MV-4-11 (cell line): ENCODE measurements around the gene BIRC3.
A peak's percentile ranks its signal among the peaks of the same experiment; 100 is the strongest.

Experiments used
- DNase-seq: peaks from one replicate; lab custom pipeline; 2025; lab: John Stamatoyannopoulos, UW

The BIRC3 gene

DNA sequence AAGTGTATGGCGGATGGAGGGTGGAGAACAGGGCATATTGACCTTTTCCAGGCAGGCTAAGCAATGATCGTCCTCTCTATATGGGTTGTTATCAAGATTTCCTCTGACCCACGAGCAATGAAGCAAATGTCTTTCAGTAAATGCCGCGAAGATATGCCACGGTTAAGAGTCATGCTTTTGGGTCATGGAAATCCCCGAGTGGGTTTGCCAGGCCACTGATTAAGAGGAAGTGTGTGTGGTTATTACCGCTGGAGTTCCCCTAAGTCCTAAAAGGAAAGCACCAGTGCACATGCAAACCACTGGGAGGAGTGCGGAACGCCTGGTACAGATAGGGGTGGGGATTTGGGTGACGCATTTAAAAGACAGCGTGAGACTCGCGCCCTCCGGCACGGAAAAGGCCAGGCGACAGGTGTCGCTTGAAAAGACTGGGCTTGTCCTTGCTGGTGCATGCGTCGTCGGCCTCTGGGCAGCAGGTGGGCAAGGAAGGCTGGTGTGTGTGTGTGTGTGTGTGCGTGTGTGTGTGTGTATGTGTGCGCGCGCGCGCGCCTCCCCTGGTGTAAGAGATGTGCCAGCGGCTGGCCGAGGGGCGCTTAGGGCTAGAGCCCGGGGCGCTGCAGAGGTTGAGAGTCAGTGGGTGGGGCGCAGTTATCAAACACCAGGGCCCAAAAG, at the start of gene BIRC3:
BIRC3 (plus strand) TSS at position 386 of the 669 bp plus-strand sequence. CDS start 7,026 bp downstream, outside the sequence.
- DNase-seq, result peak; percentile 92

DNA sequence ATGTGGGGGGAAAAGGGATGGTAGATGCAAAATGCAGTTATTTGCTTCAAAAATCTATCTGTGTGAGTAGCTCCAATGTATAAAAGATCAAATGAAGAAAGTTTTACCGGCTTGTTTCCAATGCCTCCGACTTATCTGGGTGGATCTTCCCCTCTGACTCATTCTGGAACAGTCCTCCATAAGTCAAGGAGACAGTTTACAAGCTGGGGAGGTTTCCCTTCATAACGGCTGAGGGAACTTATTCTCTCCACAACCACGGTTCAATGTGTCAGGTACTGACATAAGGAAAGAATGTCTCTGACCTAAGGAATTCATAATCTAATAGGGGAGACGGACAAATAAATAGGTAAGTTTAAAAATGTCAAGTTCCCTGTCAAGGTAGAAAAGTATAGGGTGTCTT, 49.7 kb upstream of the BIRC3 start:
- no peak for DNase-seq

DNA sequence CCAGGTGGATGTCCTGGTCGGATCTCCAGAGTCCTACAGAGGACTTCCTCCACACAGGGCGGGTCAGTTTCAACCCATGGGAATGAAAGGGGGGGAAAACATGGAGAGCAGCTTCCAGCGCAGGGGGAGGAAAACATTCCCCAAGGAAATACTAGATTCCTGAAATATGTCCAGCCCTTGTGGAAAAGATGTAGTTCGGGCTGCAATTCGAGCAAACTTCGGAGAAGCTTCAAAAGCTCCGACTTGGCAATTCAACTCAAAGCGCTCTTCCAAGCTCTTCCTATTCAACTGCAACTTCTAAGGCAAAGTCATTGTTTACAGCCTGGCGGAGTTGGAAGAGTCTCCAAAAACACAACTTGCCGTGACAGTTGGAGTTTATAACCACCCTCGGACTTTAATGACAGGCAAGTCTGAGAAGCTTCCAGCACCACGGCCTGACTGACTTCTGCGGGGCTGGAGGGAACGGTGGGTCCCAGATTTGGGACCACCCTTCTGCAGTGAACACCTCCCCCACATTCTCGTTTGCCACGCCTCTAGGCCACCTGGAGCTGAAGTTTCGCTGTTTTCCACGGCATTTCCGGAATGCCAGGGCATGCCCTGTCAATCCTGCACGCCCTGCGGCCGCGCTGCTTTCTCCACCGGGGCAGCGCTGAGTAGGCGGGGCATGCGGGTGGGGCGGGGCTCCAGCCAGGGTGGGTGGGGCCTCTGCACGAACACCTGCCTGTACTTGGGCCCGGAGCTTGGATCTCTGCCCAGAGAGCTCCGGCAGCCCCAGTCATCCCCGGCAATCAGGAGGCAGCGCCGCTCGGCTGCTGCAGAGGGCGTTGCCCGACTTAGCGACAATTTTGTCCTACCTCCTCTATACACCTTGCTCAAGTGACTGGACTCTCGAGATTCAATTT, 49.0 kb upstream of the BIRC3 start:
- peak; percentile 42 for DNase-seq

DNA sequence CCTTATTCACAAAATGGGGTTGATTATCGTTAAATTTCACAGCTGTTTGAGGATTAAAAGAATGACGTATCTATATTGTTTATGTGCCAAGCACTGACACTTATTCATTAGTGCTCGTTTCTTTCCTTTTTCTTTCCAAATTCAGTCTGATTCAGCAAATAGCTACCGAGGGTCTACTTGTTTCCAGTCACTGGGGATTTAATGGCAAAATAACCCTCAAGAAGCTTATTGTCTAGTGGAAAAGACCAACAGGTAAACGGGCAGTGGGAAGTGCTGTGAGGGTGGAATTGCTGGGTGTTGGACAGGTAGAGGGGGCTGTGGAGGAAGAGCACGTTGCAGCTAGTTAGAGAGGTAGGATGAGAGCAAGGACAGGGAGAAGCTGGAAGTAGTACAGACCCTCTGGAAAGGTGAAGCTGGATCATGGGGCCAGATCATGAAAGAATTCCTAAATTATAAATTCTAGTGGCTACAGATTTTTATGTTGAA, 48.3 kb upstream of the BIRC3 start:
- DNase-seq, result no peak

DNA sequence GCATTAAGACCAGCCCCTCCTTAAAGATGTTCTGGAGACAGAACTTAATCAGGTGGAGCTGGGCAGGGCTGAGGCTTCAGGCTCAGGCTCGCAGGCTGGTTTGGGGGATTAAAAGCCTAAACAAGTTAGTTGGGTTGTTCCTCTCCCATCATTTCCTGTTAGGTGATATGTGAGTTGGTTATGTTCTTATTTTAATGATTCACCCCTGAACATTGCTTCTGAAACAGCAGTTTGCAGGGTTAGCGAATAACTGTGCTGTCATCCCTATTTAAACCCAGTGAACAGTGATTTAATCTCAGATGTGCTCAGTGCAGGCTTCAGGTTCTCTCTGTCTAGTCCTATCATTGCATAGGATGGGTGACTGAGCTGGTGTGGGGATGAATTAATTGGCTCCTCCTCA, 47.4 kb upstream of the BIRC3 start:
- DNase-seq, result no peak

DNA sequence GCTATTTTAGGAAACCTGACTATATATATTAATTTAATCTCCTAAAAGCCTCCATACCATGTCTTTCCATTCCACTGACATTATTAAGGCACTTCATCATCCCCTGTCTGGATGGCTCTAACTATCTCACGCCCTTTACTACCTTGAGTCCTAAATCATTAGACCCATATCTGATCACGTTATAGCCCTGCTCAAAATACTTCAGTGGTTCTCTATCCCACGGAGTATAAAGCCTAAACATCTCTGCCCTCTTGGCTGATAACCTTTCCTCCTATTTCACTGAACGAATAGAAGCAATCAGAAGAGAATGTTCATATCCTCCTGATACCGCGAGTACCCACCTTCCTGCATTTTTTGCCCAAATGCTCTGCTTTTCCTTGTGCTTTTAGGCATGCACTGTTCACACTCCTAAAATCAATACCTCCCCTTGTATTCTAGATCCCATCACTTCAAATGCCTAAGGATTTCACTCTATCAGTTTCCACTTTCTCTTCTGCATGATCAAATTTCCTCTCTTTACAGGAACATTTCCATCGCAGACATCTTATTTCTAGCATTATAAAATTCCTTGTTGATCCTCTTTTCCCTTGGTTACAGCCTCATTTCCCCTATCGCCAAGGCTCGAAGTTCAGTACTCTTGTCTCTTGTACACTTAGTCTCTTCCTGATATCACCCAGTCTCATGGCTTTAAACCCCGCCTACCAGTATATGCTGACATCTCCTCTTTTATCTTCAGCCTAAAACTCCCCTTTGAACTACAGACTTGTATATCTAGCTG, 45.0 kb upstream of the BIRC3 start:
- DNase-seq, result no peak

DNA sequence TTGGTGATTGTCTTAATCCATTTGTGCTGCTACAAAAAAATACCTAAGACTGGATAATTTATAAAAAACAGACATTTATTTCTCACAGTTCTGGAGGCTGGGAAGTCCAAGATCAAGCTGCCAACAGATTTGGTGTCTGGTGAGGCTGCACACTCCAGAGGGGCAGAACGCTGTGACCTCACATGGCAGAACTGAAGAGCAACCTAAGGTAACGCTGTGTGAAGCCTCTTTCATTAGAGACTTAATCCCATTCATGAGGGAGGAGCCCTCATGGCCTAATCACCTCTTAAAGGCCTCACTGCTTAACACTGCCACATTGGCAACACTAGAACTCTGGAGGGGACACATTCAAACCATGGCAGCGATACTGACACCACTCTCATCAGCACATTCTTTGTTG, 42.7 kb upstream of the BIRC3 start:
- DNase-seq, result no peak

DNA sequence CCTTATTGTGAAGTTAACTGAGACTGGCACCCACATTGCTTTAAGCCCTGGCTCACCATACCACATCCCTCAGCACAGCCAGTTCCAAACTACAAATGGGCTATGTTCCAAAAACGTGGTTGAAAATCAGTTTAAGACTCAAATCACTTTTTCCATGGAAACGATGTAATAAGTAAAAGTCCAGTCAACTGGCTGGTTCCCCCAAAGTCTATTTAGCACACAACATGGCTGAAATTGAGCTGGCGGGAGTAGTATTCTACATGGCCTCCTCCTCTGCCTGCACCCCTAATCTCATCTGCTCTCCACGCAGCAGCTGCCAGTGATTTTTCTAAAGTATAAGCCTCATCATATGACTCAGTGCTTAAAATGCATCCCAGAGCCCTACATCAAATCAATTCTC, 40.9 kb upstream of the BIRC3 start:
- no peak for DNase-seq

DNA sequence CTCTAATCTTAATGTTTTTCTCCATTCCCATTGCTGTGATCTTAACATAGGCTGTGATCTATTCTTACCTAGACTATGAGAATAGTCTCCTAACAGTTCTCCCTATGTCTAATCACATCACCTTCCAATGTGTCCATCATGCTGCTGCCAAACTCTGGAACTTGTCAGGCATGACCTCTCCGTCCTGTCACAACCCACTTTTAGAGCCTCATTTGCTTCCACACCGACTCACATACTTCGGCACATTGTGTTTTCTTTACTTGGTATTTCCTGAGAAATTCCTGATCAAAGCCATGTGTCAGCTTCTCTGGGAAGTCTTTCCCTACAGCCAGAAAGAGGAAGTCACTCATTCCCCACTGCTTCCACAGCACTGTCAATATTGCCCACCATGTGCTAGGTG, 40.5 kb upstream of the BIRC3 start:
- DNase-seq, result no peak

DNA sequence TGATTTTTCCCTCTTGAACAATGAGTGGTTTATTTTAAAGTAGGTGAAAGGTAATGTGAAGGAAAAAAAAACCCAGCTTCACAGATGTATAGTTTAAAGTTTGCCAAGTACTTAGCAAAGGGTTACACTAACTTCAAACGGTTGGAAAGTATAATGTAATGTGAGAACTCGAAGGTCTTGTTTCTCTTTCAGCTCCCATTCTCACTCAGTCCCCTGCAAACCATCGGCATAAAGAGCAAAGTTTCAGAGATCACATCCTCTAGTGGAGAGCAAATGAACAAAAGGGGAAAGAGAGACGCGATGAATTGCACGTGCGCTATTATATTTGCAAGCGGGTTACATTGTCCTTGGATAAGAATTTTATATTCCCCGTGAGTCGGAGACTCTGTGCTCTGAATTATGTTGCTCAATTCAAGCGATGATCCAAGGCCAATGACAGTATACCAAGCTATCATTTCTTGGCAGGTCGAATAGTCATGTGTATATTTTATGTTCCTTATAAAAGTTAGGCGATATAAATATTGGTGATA, 37.6 kb upstream of the BIRC3 start:
- no peak for DNase-seq

DNA sequence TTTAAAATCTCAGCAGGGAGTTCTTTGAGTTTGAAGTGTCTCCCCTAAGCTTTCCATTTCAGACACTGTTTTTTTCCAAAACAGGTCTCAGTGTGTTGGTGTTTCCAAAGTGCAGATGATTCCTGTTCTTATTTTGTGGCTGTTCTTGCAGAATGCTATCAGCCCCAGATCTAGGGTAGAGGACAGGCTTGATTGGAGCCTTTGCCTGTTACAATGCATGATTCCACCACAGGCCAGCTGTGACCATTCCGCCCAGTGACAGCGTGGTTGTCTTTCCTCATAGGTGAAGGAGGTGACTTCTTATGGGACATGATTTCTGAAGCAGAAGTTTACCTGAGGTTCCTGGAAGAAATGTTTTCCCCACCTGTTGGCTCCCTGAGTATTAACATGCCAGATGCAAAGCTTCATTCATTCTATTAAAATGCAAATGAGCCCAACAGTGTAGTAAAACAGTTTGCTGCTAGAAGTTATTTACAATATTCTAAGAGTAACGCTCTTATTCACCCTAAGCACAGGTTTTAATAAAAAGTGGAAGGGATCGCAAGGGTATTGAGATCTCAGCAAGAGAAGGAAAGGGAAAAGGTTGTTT, 36.9 kb upstream of the BIRC3 start:
- DNase-seq, result no peak

DNA sequence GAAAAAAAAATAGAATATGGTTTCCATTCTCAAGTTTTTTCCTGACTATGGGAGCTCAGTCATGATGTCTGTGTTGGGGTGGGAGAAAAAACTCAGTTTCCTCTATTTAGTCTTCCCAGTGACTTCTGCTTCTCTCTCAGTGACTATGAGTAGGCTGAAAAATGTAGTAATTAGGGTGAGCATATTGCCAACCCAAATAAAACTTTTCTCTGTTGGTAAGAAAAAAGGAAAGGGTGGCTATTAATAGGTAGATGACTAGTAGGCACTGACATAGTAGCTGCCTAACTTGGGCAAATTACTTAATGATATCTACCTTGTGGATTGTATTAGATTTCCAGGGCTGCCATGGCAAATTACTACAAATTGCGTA, 34.2 kb upstream of the BIRC3 start:
- no peak for DNase-seq

DNA sequence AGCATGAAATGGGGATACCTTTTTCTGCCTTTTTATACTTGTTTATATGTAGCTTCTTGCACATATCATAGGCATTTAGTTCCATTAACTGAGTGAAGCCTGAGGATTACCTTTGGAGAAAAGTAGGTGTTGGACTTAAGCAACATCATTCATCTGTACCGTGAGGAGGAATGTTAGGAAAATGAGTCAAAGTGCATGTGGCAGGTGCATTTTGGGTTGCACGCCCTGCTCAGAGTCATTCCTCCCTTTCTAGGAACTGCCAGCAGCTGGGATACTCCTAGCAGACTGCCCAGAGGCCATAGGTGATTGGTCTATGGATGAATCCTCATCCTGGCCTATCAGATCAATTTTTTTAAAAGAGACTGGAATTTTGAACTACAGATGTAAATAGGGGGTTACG, 33.3 kb upstream of the BIRC3 start:
- DNase-seq, result no peak

DNA sequence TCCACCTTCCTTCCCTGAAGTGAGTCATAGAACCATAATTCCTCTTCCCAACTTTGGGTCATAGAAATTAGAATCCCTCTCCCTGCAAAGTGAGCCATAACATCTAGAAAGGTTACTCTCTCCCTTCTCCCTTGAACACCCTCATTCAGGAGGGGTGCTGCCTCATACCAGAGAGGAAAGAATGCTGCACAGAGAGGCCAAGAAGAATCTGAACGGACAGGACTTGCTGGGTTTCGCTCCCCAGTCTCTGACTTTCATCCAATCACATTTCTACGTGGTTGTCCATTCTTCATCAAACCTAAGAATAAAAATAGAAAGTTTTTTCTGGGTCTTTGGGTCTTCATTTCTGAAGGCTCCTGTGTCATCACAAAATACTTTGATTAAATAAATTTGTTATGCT, 31.0 kb upstream of the BIRC3 start:
- DNase-seq, result no peak

DNA sequence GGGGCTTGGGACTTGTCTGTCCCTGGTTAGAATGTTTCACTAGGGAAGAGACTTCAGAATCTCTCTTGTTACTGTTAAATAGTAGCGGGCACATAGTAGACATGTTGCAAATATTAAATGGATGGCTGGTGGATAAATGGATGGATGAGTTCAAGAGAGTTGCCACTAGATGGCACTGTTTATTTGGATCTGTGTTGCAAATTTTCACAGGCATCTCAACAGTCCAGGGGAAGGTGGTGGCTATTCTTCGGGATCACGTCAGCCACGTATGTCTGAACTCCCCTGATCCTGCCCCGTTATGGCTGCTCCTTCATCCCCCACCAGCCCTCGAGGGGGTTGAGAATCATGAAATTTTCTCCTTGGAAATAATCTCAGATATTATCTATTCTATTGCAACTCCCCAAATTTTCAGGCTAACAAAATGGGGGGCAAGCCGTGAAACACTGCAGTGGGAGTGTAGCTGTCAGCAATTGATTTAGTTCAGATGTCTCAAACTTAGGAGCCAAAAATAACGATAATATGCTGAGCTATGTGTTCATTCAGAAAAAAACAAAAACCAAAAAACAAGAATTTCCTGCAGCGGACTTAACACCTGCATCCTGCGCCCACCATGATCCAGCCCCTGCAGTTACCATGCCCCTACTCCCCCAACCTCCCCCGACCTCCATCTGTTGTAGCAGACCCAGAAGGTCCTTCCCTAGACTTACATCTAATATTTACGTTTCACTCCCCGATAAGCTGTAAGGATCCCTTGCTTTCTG, 29.1 kb upstream of the BIRC3 start:
- DNase-seq, result peak; percentile 68

DNA sequence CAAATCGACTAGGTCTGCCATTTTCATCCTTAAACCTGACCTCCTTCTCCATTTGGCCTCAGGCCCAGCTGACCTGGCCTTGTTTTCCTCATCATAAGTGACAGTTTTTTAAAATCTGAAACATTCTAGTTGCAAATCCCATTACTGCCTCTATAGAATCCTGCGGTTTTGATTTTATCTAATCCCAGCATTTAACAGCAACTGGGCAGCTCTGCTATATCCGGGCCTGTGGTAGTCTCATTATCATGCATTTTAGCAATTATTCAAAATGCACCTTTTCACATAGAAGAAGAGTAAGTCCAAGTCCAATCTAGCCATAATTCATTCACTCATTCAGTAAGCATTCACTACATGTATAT, 28.6 kb upstream of the BIRC3 start:
- DNase-seq, result no peak

DNA sequence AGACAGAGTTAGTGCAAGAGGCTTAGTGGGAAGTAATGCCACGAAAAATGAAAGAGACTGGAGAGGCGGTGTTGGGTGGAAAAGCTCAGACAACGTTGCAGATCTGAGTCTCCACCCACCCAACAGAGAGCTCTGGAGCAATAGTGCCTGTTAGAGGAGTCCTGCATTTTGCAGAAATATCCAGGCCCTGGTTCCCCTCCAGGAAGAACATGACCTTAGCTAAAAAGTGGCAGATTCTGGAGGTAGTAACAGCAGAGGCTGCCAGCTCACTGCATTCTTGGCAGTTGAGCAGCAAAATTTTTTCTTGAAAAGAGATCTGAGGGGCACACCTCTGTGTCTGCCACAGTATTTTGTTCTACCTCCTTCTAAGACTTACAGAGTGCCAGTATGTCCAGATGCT, 27.7 kb upstream of the BIRC3 start:
- DNase-seq, result no peak

DNA sequence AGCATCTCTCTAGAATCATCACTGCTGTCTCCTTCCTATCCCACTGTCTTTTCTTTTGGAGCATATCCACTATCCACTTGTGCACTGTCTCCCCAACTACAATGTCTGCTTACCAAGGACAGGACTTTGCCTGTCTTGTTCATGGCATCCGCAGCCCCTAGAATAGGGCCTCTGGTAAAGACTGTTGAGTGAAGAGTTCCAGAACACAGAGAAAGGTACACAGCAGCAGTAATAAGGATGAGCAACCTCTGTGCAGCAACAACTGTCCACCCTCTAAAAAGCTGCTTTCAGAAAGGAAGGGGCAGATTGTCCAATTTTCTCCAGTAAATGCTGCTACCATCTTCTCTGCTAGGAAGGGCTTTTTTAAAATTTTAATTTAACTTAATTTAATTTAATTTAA, 25.5 kb upstream of the BIRC3 start:
- no peak for DNase-seq

DNA sequence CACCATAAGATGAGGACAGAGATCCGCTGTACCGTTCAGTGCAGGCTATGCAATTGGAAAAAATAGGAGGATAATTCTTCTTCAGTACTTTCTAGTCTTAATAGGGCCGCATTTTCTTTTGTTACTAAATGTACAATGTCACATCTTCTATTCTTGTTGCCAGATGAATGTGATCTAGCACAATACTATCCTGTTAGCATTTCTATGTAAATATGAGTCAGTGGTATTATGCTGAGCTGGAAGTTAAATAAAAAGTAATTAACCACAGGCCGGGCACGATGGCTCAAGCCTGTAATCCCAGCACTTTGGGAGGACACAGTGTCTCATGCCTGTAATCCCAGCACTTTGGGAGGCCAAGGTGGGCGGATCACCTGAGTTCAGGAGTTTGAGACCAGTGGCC, 24.4 kb upstream of the BIRC3 start:
- DNase-seq, result no peak

DNA sequence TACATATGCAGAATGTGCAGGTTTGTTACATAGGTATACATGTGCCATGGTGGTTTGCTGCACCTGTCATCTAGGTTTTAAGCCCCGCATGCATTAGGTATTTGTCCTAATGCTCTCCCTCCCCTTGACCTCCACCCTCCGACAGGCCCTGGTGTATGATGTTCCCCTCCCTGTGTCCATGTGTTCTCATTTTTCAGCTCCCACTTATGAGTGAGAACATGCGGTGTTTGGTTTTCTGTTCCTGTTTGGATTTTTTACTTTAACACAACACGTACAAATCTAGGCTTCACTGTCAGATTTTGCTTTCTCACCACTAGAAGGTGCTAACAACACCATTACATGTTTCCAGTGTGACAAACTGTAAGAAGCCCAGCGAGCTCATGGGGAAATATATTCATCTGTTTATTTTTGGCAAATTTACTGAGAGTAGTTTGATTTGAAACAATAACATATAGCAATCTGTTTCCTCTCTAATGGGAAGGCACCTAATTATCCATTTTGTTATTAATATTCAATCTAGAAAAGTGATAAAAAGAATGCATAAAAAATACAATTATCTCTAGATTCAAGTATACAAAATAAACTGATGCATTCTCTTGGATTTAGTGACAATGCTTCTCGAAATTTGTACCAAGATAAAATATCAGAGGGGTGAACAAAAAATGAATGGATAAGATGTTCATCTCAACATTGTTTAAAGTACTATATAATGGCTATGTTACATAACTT, 23.2 kb upstream of the BIRC3 start:
- peak; percentile 77 for DNase-seq

DNA sequence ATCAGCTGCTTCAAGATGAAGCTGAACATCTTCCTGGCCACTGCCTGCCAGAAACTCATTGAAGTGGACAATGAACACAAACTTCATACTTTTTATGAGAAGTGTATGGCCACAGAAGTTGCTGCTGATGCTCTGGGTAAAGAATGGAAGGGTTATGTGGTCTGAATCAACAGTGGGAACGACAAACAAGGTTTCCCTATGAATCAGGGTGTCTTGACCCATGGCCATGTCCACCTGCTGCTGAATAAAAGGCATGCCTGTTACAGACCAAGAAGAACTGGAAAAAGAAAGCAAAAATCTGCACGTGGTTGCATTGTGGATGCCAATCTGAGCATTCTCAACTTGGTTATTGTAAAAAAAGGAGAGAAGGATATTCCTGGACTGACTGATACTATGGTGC, 22.2 kb upstream of the BIRC3 start:
- DNase-seq, result no peak
